GM21515 (cell line): Measurements from ENCODE around the gene CCDC107.
"Not testable (repeated sequence)": the region's sequence is repeated elsewhere in the genome, so short reads cannot be mapped to it uniquely, and the experiment has no call there.

ENCODE experiments used
- ATAC-seq: cut with Tn5 transposase; IDR thresholded peaks from one replicate; pipeline ENCODE4 v1.9.1; 2021; ENCODE audit not compliant: unreplicated experiment

Gene CCDC107

DNA sequence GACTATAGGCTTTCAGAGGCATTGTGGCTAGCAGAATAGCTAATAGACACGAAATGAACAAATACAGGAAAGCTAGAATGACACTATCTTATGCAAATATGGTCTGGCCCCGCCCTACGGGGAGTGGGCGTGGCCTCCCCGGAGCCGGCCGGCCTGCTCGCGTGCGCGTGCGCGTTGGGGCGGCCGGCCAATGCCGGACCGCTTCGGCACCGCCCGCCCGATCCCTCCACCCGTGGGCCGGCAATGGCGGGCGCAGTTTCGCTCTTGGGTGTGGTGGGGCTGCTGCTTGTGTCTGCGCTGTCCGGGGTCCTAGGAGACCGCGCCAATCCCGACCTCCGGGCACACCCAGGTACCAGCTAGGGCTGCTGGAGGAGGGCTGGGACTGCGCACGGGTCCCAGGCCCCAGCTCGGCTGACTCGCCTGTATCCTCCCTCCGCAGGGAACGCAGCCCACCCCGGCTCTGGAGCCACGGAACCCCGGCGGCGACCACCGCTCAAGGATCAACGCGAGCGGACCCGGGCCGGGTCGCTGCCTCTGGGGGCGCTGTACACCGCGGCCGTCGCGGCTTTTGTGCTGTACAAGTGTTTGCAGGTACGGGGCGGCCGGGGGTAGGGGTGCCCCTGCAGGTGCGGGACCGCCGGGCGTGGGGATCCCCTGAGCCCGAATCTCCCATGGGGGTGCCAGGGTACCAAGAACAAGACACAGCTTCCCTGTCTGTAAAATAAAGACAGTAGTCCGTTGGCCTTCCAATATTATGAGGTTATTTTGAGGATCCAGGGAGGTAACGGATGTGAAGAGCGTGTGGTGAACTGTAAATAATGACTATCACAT is at the start of gene CCDC107:
Gene CCDC107, plus strand, starts transcription at position 156 of the 831 bp plus-strand sequence. Its CDS starts 88 bp downstream, at position 244.
- peak; percentile 57 for ATAC-seq

DNA sequence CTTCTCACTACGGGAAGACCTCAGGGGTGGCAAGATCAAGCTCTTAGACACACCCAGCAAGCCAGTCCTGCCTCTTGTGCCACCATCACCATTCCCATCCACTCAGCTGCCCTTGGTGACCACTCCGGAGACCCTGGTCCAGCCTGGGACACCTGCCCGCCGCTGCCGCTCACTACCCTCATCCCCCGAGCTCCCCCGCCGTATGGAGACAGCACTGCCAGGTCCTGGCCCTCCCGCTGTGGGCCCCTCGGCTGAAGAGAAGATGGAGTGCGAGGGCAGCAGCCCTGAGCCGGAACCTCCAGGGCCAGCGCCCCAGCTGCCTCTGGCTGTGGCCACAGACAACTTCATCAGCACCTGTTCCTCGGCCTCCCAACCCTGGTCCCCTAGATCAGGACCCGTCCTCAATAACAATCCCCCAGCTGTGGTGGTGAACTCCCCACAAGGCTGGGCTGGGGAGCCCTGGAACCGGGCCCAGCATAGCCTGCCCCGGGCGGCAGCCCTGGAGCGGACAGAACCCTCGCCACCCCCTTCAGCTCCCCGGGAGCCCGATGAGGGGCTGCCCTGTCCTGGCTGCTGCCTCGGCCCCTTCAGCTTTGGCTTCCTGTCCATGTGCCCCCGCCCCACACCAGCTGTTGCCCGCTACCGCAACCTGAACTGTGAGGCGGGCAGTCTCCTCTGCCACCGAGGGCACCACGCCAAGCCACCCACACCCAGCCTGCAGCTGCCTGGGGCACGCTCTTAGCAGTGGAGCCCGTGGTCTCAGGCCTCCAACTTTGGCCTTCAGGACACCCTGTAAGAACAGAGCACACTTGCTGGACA is 48.9 kb upstream of the CCDC107 start:
- ATAC-seq, result no peak

DNA sequence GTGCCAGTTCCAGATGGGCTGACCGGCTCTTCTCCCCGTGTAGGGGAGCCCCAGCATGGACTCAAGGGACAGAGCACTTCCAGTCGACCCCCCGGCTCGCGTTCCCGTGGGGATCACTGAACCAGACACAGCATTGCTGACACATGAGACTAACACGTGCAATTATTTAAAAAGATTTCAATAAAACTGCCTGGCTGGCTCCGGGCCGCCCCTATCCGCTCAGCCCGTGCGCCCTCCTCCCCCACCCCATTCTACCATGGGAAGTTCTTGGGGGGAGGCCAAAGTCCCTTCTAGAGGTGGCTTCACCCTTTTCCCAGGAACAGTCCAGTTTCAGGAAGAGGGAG is 48.3 kb upstream of the CCDC107 start:
- no peak for ATAC-seq

- ATAC-seq, result peak; percentile 48
Observed at GRCh38 chr9:35611230-35611797, 46.8 kb upstream of the CCDC107 start.

DNA sequence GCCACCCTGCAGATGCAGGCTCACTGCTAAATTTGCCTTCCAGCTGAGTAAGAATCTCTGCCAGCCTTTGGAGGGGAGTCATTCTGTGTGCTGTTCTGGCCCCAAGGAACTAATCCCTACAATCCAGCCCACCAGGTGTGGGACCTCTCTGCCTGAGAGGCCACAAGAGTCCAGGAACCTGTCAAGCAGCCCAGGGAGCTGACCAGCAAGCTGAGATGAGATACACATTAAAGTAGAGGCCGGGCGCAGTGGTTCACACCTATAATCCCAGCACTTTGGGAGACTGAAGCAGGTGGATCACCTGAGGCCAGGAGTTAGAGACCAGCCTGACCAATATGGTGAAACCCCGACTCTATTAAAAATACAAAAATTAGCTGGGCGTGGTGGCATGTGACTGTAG is 46.0 kb upstream of the CCDC107 start:
- ATAC-seq, result not testable (repeated sequence)

GRCh38 chr9:35612843-35613242 is 45.2 kb upstream of the CCDC107 start:
- ATAC-seq, result no peak

GRCh38 chr9:35615981-35616680 is 42.0 kb upstream of the CCDC107 start:
- no peak for ATAC-seq

DNA sequence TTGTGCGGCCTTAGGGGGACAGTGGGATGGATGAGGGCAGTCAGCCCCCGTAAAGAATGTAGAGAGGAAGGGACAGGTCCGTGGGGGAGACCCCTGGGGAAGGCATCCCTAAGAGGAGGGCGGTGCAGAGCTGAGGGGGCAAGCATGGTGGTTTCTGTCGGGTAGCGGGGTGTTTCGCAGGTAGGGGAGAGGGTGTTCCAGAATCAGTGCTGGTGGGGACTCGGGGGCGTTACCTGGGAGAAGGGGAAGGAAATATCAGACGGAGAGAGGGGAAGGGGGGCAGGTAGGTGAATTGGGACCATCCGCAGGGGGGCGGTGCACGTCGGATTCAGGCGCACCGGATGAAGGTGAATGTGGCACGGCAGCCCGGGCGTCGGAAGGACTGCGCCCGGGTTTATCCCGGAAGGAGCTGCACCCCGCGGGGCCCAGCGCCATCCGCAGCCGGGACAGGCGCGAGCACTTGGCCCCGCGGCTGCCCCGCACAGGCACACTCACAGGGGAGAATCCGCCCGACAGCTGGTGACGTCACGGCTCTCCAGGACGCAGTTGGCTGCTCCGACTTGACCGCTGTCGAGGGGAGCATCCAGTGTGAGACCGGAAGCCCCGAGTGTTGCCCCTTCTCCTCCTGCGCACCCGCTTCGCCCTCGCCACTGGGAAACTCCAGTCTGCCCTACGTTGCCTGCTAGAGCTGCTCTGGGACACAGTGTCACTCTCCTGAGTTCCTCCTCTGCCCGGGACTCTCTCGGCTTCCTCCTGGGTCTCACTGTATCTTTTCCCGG is 41.2 kb upstream of the CCDC107 start:
- no peak for ATAC-seq

- ATAC-seq, result no peak
Observed at GRCh38 chr9:35617548-35617947, 40.5 kb upstream of the CCDC107 start.

DNA sequence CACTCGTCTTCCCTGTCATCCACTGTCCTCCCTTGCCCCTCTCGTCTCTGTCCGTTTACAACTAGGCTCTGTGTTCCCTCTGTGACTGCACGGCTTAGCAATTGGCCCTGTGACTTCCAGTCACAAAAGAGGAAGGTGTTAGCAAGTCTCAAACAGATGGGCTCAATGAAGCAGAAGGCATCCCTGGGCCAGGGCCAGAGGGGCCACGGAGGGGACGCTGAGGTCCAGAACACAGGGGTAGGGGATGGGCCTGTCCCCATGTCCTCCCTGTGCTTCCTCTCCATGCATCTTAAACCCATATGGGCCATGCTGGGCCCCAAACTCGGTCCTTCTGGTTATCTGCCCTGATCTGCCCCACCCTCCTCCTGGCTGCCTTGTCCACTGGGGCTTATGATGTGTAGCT is 39.8 kb upstream of the CCDC107 start, which contains the start of gene CD72:
Gene CD72, minus strand, starts transcription at position 89 of the 403 bp plus-strand sequence. CDS start 110 bp downstream, outside the sequence.
- ATAC-seq, result no peak

GRCh38 chr9:35618854-35619799 is 39.0 kb upstream of the CCDC107 start:
- ATAC-seq, result no peak

DNA sequence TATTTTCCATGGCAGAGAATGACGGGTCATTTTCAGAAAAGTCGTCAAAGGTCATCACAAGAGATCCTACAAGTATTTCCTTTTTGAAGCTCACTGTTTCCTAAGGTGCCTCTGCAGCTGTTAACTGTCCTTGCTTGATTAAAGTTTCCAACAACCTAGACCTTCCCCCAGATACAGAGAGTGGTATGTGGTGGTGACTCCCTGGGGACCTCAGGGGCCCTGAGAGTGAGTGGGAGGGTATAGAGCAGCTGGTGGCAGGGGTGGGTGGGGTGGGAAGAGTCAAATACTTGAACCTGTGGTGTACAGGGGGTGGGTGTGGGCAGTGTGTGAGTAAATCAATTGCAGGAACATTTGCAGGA is 38.3 kb upstream of the CCDC107 start:
- ATAC-seq, result no peak

DNA sequence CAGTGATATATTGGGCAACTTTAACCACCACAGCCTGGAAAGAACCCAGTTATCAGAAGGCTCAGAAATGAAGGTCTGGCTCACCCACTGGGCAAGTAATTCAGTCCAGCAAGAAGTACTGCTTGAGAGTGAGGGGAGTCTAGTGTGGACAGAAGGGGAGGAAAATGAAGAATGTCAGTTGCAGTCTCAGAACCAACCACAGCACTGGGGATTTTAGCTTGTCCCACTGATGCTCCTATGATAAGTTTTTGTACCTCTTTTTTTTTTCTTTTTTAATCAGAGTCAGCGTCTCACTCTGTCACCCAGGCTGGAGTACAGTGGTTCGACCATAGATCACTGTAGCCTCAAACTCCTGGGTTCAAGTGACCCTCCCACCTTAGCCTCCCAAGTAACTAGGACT is 30.5 kb upstream of the CCDC107 start:
- no peak for ATAC-seq

DNA sequence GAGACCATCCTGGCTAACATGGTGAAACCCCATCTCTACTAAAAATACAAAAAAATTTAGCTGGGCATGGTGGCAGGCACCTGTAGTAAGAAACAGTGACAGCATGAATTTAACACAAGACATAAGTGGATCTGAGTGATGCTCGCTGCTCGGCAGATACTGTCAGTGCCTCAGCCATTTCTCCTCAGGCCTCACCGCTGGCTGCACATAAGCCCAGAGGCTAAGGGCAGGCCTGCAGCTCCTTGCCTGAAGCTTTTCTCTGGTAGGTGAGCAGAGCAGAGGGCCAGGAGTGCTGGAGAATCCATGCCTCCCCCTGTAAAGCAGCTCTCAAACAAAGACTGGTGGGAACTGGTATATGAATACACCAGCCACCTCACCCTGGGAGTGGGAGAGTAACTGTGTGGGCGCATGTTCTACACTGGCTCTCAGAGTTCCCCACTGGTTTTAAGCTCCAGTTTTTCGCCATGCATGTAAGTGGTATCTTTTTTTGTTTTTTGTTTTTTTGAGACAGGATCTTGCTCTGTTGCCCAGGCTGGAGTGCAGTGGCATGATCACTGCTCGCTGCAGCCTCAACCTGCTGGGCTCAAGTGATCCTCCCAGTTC is 29.6 kb upstream of the CCDC107 start:
- no peak for ATAC-seq

DNA sequence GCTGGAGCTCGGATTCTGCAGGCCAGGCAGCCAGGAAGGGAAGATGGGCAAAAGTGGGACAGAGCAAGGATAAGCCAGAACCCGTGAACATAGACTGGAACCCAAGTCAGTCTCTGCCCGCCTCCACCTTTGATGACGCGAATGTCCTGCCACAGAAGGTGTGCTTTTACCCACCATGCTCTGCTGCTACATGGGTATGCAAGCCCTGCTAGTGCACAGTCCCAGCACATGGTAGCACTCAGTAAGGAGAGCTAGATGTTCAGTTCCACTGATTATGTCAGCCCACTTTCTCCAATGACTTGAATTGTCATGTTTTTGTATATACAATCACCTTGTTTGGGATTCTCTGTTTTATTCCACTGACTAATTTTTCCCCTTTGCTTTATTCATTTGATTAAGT is 28.5 kb upstream of the CCDC107 start:
- no peak for ATAC-seq

- no peak for ATAC-seq
Observed at GRCh38 chr9:35635730-35636129, 22.4 kb upstream of the CCDC107 start.

DNA sequence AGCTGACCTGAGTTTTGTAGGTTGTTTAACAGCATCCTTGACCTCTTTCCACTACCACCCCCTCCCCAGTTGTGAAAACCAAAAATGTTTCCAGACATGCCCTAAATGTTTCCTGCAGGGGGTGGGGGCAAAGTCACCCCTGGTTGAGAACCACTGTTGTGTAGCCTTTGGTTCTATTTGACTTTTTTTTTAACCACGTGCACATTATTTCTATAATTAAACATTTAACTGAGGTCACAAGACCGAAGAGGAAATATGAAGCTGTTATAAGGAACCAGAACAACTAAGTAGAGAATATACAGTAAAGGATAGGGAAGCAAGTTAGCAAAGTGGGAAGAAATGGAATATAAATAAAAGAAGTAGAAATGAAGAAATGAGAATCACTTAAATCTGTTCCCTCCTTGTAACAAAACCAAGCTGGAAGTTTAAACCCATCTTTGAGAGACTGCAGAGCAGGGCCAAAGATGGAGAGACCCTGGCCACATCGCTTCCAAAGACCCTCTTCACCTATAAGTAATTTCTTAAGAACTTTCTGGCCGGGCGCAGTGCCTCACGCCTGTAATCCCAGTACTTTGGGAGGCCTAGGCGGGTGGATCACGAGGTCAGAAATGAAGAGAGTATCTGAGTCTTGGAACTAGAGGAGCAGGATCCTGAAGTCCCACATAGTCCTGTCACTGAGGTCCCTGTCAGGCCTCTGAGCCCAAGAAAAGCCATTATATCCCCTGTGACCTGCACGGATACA is 21.8 kb upstream of the CCDC107 start:
- no peak for ATAC-seq

DNA sequence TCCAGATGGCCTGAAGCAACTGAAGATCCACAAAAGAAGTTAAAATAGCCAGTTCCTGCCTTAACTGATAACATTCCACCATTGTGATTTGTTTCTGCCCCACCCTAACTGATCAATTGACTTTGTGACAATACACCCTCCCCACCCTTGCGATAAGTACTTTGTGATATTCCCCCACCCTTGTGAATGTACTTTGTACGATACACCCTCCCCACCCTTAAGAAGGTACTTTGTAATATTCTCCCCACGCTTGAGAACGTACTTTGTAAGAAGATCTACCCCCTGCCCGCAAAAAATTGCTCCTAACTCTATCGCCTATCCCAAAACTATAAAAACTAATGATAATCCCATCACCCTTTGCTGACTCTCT is 21.2 kb upstream of the CCDC107 start:
- ATAC-seq, result not testable (repeated sequence)
